A549 (cell line): ENCODE data around the gene IFIT2. TPM values are rescaled to one million over a fixed set of nuclear protein-coding genes. Genes with fewer than 3 reads are reported as not detected.
"Not testable (repeated sequence)": the region's sequence is repeated elsewhere in the genome, so short reads cannot be mapped to it uniquely, and the experiment has no call there.

Source experiments
- ATAC-seq, 2 experiments: fragments of 200-7000 bp in 1 of 2; fragments of >200 bp in 1 of 2; cut with Nextera tagmentation in 1 of 2; cut with Tn5 transposase in 1 of 2; 3 replicates each; pipeline versions ENCODE4 v1.8.0 to v1.9.1; 2018 to 2020; ENCODE audit warnings: mild to moderate bottlenecking in 1 of 2, moderate library complexity in 1 of 2
- CTCF ChIA-PET: fragments of 300-600 bp; sonication (Branson Sonifier 250); formaldehyde crosslinking; extraction: SDS; loops from one replicate; lab custom pipeline; 2021; ENCODE audit warnings: antibody characterized with exemption, inconsistent platforms; lab: Yijun Ruan, JAX
- POLR2A ChIA-PET: fragments of 350-600 bp; formaldehyde crosslinking; extraction: SDS; loops from one replicate; lab custom pipeline; 2021; ENCODE audit warnings: antibody characterized with exemption, inconsistent platforms; lab: Yijun Ruan, JAX
- DNase-seq, 2 experiments: peaks; one replicate each; pipeline versions ENCODE4 v3.0.0 to v3.0.0-alpha.2; 2011 to 2016; ENCODE audit warnings: low read depth in 1 of 2, low spot score in 1 of 2
- FAIRE-seq: peaks from 2 replicates; lab custom pipeline; 2011; peaks lifted over from hg19 to GRCh38; lab: Jason Lieb, UNC
- H3K27ac ChIP-seq, 2 experiments: fragments of >200 bp; sonication (Bioruptor Twin); formaldehyde crosslinking; 3 replicates each; pipeline ENCODE4 v1.5.1; 2016 to 2017
- H3K4me1 ChIP-seq: fragments of >200 bp; sonication (Bioruptor Twin); formaldehyde crosslinking; 3 replicates; pipeline ENCODE4 v1.6.1; 2016
- H3K4me2 ChIP-seq: fragments of >200 bp; sonication (Bioruptor Twin); formaldehyde crosslinking; 3 replicates; pipeline ENCODE4 v1.6.1; 2016
- H3K4me3 ChIP-seq: fragments of >200 bp; sonication (Bioruptor Twin); formaldehyde crosslinking; 3 replicates; pipeline ENCODE4 v1.5.1; 2016
- H3K9me3 ChIP-seq: fragments of >200 bp; sonication (Bioruptor Twin); formaldehyde crosslinking; 3 replicates; pipeline ENCODE4 v1.6.1; 2016
- CHD4 ChIP-seq: fragments of 200-600 bp; sonication (generic); IDR thresholded peaks from 2 replicates; pipeline ENCODE4 v1.6.1; 2016; ENCODE audit warnings: antibody characterized with exemption, mild to moderate bottlenecking, borderline replicate concordance
- EP300 ChIP-seq, 2 experiments: fragments of >200 bp; sonication (Bioruptor Twin); formaldehyde crosslinking; IDR thresholded peaks; 2 replicates in 1 of 2; 3 replicates in 1 of 2; pipeline ENCODE4 v1.6.1; 2016 to 2017
- ESRRA ChIP-seq: fragments of 150-350 bp; IDR thresholded peaks from 2 replicates; pipeline ENCODE4 v1.6.1; 2014; ENCODE audit warnings: mild to moderate bottlenecking, low read length, borderline replicate concordance
- GATA3 ChIP-seq: IDR thresholded peaks from 2 replicates; pipeline ENCODE4 v1.6.1; 2012; ENCODE audit warnings: borderline replicate concordance
- KDM5A ChIP-seq: fragments of 200-600 bp; sonication (generic); IDR thresholded peaks from 2 replicates; pipeline ENCODE4 v1.6.1; 2016; ENCODE audit warnings: antibody characterized with exemption, mild to moderate bottlenecking
- POLR2AphosphoS2 ChIP-seq: conservative IDR thresholded peaks from 2 replicates; pipeline ENCODE4 v1.6.1; 2012; ENCODE audit warnings: low read length, improper control_type of control experiment, inconsistent platforms
- RFX5 ChIP-seq: fragments of 450-650 bp; IDR thresholded peaks from 2 replicates; pipeline ENCODE4 v1.7.1; 2014; ENCODE audit warnings: antibody characterized with exemption, mild to moderate bottlenecking, moderate library complexity
- TFCP2L1 ChIP-seq: fragments of 250-450 bp; sonication (Bioruptor Pico); IDR thresholded peaks from 2 replicates; pipeline ENCODE4 v1.5.0; 2021; ENCODE audit warnings: mild to moderate bottlenecking
- ZFP36 ChIP-seq: fragments of 450-650 bp; IDR thresholded peaks from 2 replicates; pipeline ENCODE4 v1.6.1; 2014; ENCODE audit warnings: borderline replicate concordance; ENCODE audit not compliant: partially characterized antibody
- ZSCAN20 ChIP-seq: fragments of 250-450 bp; sonication (Bioruptor Pico); IDR thresholded peaks from 2 replicates; pipeline ENCODE4 v1.8.0; 2022; ENCODE audit warnings: mild to moderate bottlenecking, moderate library complexity
- WGBS: methylation state at CpG from one replicate; pipeline ENCODE4 v1.1.6; 2017; ENCODE audit errors: missing lambda C conversion rate; 5-methylcytosine and 5-hydroxymethylcytosine counted together
- polyA plus RNA-seq, 4 experiments: library from polyadenylated mRNA; depleted of rRNA in 3 of 4; stranded (reverse); fragments of >200 nt; fragmentation: RNase III in 1 of 4; extraction: RNeasy Plus Mini Kit Qiagen cat#74134 plus additional on column Dnase treatment in 1 of 4; gene quantifications; 2 replicates in 3 of 4; 3 replicates in 1 of 4; pipeline ENCODE4 v1.2.3, GENCODE V29; 2011 to 2017
- TF ChIP-seq, protein P1 (sequence below): fragments of >200 bp; sonication (Bioruptor Twin); formaldehyde crosslinking; IDR thresholded peaks from 2 replicates; pipeline ENCODE4 v1.6.1; 2016
- TF ChIP-seq, protein P2 (sequence below): IDR thresholded peaks from 2 replicates; pipeline ENCODE4 v1.6.1; 2012
- TF ChIP-seq, protein P3 (sequence below): fragments of 450-650 bp; IDR thresholded peaks from 2 replicates; pipeline ENCODE4 v1.6.1; 2014; ENCODE audit warnings: antibody characterized with exemption
- TF ChIP-seq, protein P4 (sequence below): fragments of 150-350 bp; IDR thresholded peaks from 2 replicates; pipeline ENCODE4 v1.6.1; 2014; ENCODE audit warnings: low read depth, mild to moderate bottlenecking, low read length

Gene IFIT2
- polyA plus RNA-seq, 2 of the 4 experiments (the other 2 are of a cell fraction) = 0.75 to 1.1 TPM

DNA sequence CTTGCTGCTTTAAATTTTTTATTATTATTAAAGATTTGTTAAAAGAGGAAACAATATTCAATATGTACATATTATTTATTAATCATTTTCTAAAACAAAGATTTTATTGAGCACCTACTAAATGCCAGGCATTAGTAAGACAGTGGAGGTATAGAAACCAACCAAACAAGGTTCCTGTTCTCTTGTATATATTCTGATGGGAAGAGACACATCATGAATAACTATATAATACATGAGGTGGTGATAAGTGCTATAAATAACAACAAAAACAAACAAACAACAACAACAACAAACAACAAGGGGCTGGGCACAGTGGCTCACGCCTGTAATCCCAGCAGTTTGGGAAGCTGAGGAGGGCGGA, 49.6 kb upstream of the IFIT2 start (continued):
- TF ChIP-seq CHD4 (no peak), POLR2AphosphoS2 (no peak)
- TF ChIP-seq, protein P1, sequence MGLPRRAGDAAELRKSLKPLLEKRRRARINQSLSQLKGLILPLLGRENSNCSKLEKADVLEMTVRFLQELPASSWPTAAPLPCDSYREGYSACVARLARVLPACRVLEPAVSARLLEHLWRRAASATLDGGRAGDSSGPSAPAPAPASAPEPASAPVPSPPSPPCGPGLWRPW = no peak

DNA sequence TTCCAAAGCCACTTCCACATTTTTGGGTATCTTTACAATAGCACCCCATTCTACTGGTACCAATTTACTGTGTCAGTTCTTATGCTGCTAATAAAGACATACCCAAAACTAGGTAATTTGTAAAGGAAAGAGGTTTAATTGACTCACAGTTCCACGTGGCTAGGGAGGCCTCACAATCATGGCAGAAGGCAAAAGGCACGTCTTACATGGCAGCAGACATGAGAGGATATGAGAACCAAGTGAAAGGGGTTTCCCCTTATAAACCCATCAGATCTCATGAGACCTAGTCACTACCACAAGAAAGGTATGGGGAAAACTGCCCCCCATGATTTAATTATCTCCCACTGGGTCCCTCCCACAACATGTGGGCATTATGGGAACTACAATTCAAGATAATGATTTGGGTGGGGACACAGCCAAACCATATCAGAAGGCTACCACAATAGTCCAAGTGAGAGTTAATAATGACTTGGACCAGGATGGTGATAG, 46.7 kb upstream of the IFIT2 start:
- FAIRE-seq, H3K9me3 ChIP-seq, H3K4me2 ChIP-seq, ATAC-seq, H3K4me1 ChIP-seq, POLR2A ChIA-PET, DNase-seq, H3K4me3 ChIP-seq, H3K27ac ChIP-seq: not testable (repeated sequence)
- WGBS = 34% methylated on average over 2 of the region's 2 CpGs
- CTCF ChIA-PET = interaction anchor here (1.4 kb wide), 2 partner anchors 114 to 115 kb away, joined by 4 read pairs; no protein-coding TSS in a partner anchor

DNA sequence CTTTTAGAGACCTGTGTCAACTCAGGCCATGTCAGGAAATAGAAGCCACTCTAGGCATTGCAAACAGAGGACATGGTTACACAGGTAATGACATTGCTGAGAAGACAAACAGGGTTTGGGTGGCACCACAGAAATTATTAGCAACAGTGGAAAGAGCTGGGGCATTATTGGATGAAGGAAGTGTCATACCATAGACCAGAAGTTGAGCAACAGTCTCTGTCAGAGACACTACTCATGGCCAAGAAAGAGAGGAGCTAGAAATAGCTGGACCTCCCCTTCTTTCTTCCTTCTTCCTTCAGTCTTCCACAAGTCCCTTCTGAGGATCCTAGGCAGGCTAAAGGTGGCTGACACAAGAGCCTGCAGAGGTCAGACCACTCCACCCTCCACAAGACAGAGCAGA, 46.1 kb upstream of the IFIT2 start:
- ChIA-PET POLR2A (no interaction called here), CTCF (interaction anchor here (1.0 to 1.4 kb wide), 3 partner anchors 113 to 134 kb away, joined by 4 to 8 read pairs (median 4); no protein-coding TSS in a partner anchor)
- no peak for TF ChIP-seq ESRRA
- no peak for TF ChIP-seq EP300 (IDR thresholded peaks at IDR 0.05)
- H3K4me2 ChIP-seq = no peak overlapping the region
- DNase-seq = no peak
- H3K9me3 ChIP-seq = 0 out of 3 replicates have a peak, but pooled peaks cover 4% of the 10 kb centered on the region
- H3K27ac ChIP-seq = no peak overlapping the region
- H3K4me1 ChIP-seq = peaks cover 6% of the 10 kb centered on the region
- no peak overlapping the region for H3K4me3 ChIP-seq
- FAIRE-seq = no peak
- no peak for ATAC-seq

DNA sequence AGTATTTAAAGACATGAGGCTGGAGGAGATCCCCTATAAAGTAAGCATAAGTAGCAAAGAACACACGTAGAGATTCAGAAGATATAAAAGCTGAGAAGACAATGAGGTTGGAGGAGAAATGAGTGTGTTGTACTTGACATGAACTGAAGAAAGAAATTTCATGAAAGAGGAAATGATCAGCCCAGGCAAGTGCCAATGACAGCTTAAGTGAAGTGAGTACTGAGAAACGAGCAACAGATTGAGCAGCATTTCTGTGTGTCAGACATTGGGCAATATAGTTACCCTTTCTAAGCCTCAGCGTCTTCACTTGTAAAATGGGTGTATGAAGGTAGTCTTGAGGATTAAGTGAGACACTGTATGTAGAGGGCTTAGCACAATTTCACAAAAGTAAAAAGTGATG, 45.5 kb upstream of the IFIT2 start:
- DNase-seq = no peak
- TF ChIP-seq GATA3 = no peak
- TF ChIP-seq, protein P2, sequence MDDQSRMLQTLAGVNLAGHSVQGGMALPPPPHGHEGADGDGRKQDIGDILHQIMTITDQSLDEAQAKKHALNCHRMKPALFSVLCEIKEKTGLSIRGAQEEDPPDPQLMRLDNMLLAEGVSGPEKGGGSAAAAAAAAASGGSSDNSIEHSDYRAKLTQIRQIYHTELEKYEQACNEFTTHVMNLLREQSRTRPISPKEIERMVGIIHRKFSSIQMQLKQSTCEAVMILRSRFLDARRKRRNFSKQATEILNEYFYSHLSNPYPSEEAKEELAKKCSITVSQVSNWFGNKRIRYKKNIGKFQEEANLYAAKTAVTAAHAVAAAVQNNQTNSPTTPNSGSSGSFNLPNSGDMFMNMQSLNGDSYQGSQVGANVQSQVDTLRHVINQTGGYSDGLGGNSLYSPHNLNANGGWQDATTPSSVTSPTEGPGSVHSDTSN = no peak
- TF ChIP-seq, protein P3, sequence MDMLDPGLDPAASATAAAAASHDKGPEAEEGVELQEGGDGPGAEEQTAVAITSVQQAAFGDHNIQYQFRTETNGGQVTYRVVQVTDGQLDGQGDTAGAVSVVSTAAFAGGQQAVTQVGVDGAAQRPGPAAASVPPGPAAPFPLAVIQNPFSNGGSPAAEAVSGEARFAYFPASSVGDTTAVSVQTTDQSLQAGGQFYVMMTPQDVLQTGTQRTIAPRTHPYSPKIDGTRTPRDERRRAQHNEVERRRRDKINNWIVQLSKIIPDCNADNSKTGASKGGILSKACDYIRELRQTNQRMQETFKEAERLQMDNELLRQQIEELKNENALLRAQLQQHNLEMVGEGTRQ = no peak
- no peak for TF ChIP-seq ZSCAN20 (CRISPR knock-in tag)
- TF ChIP-seq TFCP2L1 = no peak
- TF ChIP-seq RFX5 = no peak
- TF ChIP-seq CHD4 = no peak
- TF ChIP-seq KDM5A = no peak
- TF ChIP-seq ZFP36 = no peak
- TF ChIP-seq, protein P4, sequence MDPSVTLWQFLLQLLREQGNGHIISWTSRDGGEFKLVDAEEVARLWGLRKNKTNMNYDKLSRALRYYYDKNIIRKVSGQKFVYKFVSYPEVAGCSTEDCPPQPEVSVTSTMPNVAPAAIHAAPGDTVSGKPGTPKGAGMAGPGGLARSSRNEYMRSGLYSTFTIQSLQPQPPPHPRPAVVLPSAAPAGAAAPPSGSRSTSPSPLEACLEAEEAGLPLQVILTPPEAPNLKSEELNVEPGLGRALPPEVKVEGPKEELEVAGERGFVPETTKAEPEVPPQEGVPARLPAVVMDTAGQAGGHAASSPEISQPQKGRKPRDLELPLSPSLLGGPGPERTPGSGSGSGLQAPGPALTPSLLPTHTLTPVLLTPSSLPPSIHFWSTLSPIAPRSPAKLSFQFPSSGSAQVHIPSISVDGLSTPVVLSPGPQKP = no peak
- WGBS = 49% methylated on average over 3 of the region's 3 CpGs
- POLR2A ChIA-PET = no interaction called here
- ATAC-seq = no peak
- H3K9me3 ChIP-seq = 0 out of 3 replicates have a peak, but pooled peaks cover 4% of the 10 kb centered on the region
- CTCF ChIA-PET = interaction anchor here (1.0 to 1.4 kb wide), 3 partner anchors 113 to 134 kb away, joined by 4 to 8 read pairs (median 4); no protein-coding TSS in a partner anchor
- peaks cover 9% of the 10 kb centered on the region for H3K4me1 ChIP-seq
- no peak overlapping the region for H3K4me2 ChIP-seq
- no peak overlapping the region for H3K4me3 ChIP-seq
- H3K27ac ChIP-seq = no peak overlapping the region
- FAIRE-seq = no peak

DNA sequence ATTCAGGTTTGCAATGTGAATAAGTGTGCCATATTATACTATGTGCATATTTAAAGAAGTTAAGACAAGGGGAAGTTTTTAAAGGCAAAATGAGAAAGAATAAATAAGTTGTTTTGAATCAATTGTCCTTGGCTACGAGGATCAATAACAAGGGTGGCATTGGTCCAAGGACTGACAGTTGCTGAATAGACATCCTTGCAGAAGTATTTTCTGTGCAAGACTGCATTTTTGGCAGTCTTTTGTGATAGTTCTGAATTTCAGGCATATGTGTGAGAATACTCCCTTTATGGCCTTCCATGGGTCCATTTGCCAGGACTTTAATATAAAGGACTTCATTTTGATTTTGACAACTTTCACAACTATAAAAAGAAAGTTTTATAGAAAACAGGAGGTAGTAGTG, 44.9 kb upstream of the IFIT2 start:
- TF ChIP-seq TFCP2L1 (no peak), KDM5A (no peak)
- TF ChIP-seq, all 56 proteins: peak for 0
- WGBS = 43% methylated on average over 1 of the region's 1 CpG
- Histone ChIP-seq H3K4me1 (peaks cover 15% of the 10 kb centered on the region), H3K4me3 (no peak overlapping the region), H3K9me3 (0 out of 3 replicates have a peak, but pooled peaks cover 4% of the 10 kb centered on the region), H3K4me2 (no peak overlapping the region), H3K27ac (no peak overlapping the region)
- FAIRE-seq (no peak), ATAC-seq (no peak), DNase-seq (no peak)
- ChIA-PET POLR2A (no interaction called here), CTCF (no interaction called here)
